K562 (cell line): Measurements from ENCODE around the gene KCNK1. TPM values are rescaled to one million over a fixed set of nuclear protein-coding genes. Genes with fewer than 3 reads are reported as not detected.

Source experiments
- ATAC-seq: fragments of 200-7000 bp; cut with Tn5 transposase; 3 replicates; pipeline ENCODE4 v1.9.1; 2020; ENCODE audit warnings: moderate library complexity
- BruUV-seq: library from RNA; stranded (reverse); fragments of 400-500 nt; replicated peaks from 2 replicates; lab custom pipeline; 2021; lab: Mats Ljungman, UMichigan
- CTCF ChIA-PET: fragments of 300-600 bp; formaldehyde crosslinking; extraction: SDS; loops from one replicate; lab custom pipeline; 2021; ENCODE audit warnings: low intra/inter-chr PET ratio; lab: Yijun Ruan, JAX
- POLR2A ChIA-PET: fragments of 300-600, 350-650 bp; sonication (Branson Sonifier 250); formaldehyde crosslinking; extraction: SDS; loops from one replicate; lab custom pipeline; 2021; ENCODE audit warnings: antibody characterized with exemption, inconsistent platforms; lab: Yijun Ruan, JAX
- DNase-seq, 4 experiments: peaks; one replicate each; pipeline versions ENCODE4 v3.0.0 to v3.0.0-alpha.2; 2011 to 2018; ENCODE audit warnings: low spot score in 3 of 4, mixed read lengths in 3 of 4; ENCODE audit errors: extremely low read depth in 1 of 4
- FAIRE-seq: peaks from 2 replicates; lab custom pipeline; 2011; peaks lifted over from hg19 to GRCh38; lab: Jason Lieb, UNC
- H2AFZ ChIP-seq: 2 replicates; pipeline ENCODE4 v1.6.0; 2011; ENCODE audit warnings: low read depth, low read length, control low read depth, inconsistent platforms
- H3K27ac ChIP-seq: fragments of 200-600 bp; 3 replicates; pipeline ENCODE4 v1.8.0; 2011; ENCODE audit warnings: low read depth, mild to moderate bottlenecking, control low read depth, inconsistent platforms, low read length, moderate library complexity, mixed read lengths; ENCODE audit errors: extremely low read depth
- H3K27me3 ChIP-seq, 2 experiments: fragments of 300-600 bp in 1 of 2; 2 replicates in 1 of 2; 3 replicates in 1 of 2; pipeline versions ENCODE4 v1.6.0 to v1.8.0; 2011; ENCODE audit warnings: inconsistent platforms in 2 of 2, low read length in 2 of 2, mild to moderate bottlenecking in 1 of 2, mixed read lengths in 1 of 2, moderate library complexity in 1 of 2; ENCODE audit not compliant: control insufficient read depth in 2 of 2, insufficient read depth in 2 of 2
- H3K36me3 ChIP-seq: fragments of 300-600 bp; 3 replicates; pipeline ENCODE4 v1.8.0; 2011; ENCODE audit warnings: mild to moderate bottlenecking, low read length, inconsistent platforms; ENCODE audit not compliant: control insufficient read depth, insufficient read depth
- H3K4me1 ChIP-seq, 2 experiments: fragments of 200-600 bp in 1 of 2; replicated peaks in 1 of 2; 2 replicates in 1 of 2; 3 replicates in 1 of 2; pipeline versions ENCODE4 v1.5.1 to v1.8.0; 2011; ENCODE audit warnings: inconsistent platforms in 2 of 2, low read length in 2 of 2, mild to moderate bottlenecking in 1 of 2, mixed read lengths in 1 of 2, moderate library complexity in 1 of 2; ENCODE audit not compliant: control insufficient read depth in 2 of 2, insufficient read depth in 2 of 2
- H3K4me2 ChIP-seq: 2 replicates; pipeline ENCODE4 v1.6.1; 2011; ENCODE audit warnings: low read length, control low read depth, inconsistent platforms, mixed read lengths; ENCODE audit not compliant: insufficient read depth
- H3K4me3 ChIP-seq: fragments of 200-600 bp; sonication (generic), shearing (Covaris generic); 2 replicates; pipeline ENCODE4 v1.5.1; 2016; ENCODE audit warnings: control low read depth, inconsistent platforms
- H3K79me2 ChIP-seq: fragments of 200-600 bp; 3 replicates; pipeline ENCODE4 v1.8.0; 2011; ENCODE audit warnings: low read length, inconsistent platforms; ENCODE audit not compliant: control insufficient read depth, insufficient read depth
- H3K9ac ChIP-seq, 2 experiments: 2 replicates each; pipeline versions ENCODE4 v1.6.0 to v1.6.1; 2011; ENCODE audit warnings: low read depth in 2 of 2, low read length in 2 of 2, control low read depth in 1 of 2, inconsistent platforms in 1 of 2, mild to moderate bottlenecking in 1 of 2, mixed read lengths in 1 of 2; ENCODE audit not compliant: insufficient read depth in 1 of 2
- H3K9me1 ChIP-seq: one replicate; pipeline ENCODE4 v1.6.0; 2011; ENCODE audit warnings: inconsistent platforms, mild to moderate bottlenecking, low read length, moderate library complexity; ENCODE audit not compliant: control insufficient read depth, insufficient read depth
- H3K9me3 ChIP-seq: replicated peaks from 2 replicates; pipeline ENCODE4 v1.5.1; 2011; ENCODE audit warnings: low read depth, low read length, inconsistent platforms; ENCODE audit not compliant: control insufficient read depth, insufficient read depth
- H4K20me1 ChIP-seq: replicated peaks from 2 replicates; pipeline ENCODE4 v1.6.1; 2011; ENCODE audit warnings: low read length, inconsistent platforms, mixed read lengths; ENCODE audit not compliant: control insufficient read depth, insufficient read depth
- BRF2 ChIP-seq: IDR thresholded peaks from 3 replicates; pipeline ENCODE4 v1.6.1; 2011; ENCODE audit warnings: borderline replicate concordance, mild to moderate bottlenecking; ENCODE audit not compliant: insufficient read length, insufficient read depth
- C11orf30 ChIP-seq: fragments of 450-650 bp; IDR thresholded peaks from 2 replicates; pipeline ENCODE4 v1.6.1; 2016; ENCODE audit warnings: low read depth, mild to moderate bottlenecking
- E2F3 ChIP-seq: fragments of 250-450 bp; sonication (Bioruptor Pico); IDR thresholded peaks from 2 replicates; pipeline ENCODE4 v1.4.0; 2020; ENCODE audit warnings: mild to moderate bottlenecking
- FOXK2 ChIP-seq, 2 experiments: fragments of 450-650 bp; IDR thresholded peaks in 1 of 2; conservative IDR thresholded peaks in 1 of 2; 2 replicates each; pipeline ENCODE4 v1.6.1; 2016; ENCODE audit warnings: low read depth in 2 of 2, mild to moderate bottlenecking in 1 of 2
- MEF2D ChIP-seq: conservative IDR thresholded peaks from 2 replicates; pipeline ENCODE4 v1.6.1; 2016; ENCODE audit warnings: low read depth, missing genetic modification characterization, missing compliant biosample characterization
- NBN ChIP-seq: fragments of 450-650 bp; IDR thresholded peaks from 2 replicates; pipeline ENCODE4 v1.6.1; 2016; ENCODE audit warnings: low read depth, mild to moderate bottlenecking
- SMARCE1 ChIP-seq: fragments of 450-650 bp; IDR thresholded peaks from 2 replicates; pipeline ENCODE4 v1.7.1; 2016; ENCODE audit warnings: mild to moderate bottlenecking
- YY1 ChIP-seq, 3 experiments: IDR thresholded peaks; 2 replicates each; pipeline ENCODE4 v1.6.1; 2011; ENCODE audit warnings: low read length in 2 of 3, mild to moderate bottlenecking in 2 of 3, moderate library complexity in 2 of 3, borderline replicate concordance in 1 of 3, control low read depth in 1 of 3, low read depth in 1 of 3; ENCODE audit not compliant: insufficient read depth in 3 of 3, insufficient replicate concordance in 2 of 3, control insufficient read depth in 1 of 3, insufficient read length in 1 of 3; ENCODE audit errors: extremely low read depth in 1 of 3
- ZNF133 ChIP-seq: fragments of 250-450 bp; sonication (Bioruptor Pico); IDR thresholded peaks from 2 replicates; pipeline ENCODE4 v1.4.0; 2020; ENCODE audit warnings: mild to moderate bottlenecking
- WGBS: fragments of 100-300 bp; shearing (Covaris generic); methylation state at CpG from one replicate; pipeline ENCODE4 v1.1.6; 2016; ENCODE audit warnings: low coverage, mixed read lengths; ENCODE audit not compliant: insufficient coverage; ENCODE audit errors: missing lambda C conversion rate; 5-methylcytosine and 5-hydroxymethylcytosine counted together
- in situ Hi-C: fragments of 300-500 bp; cut with MboI; formaldehyde crosslinking; loops from 4 replicates; pipeline ENCODE4 v1.15.0; 2018; ENCODE audit warnings: inconsistent platforms, mixed read lengths
- intact Hi-C: fragments of 100-400 bp; cut with micrococcal nuclease; formaldehyde crosslinking; loops from 2 replicates; pipeline ENCODE4 v1.14.2; 2022
- polyA plus RNA-seq, 8 experiments: library from polyadenylated mRNA; depleted of rRNA in 4 of 8; stranded (reverse) in 5 of 8; unstranded in 3 of 8; fragments of >200 nt; fragmentation: Nextera tagmentation in 2 of 8; fragmentation: Illumina TruSeq in 1 of 8; extraction: Ambion mirVana in 2 of 8; extraction: Trizol in 1 of 8; gene quantifications; 2 replicates each; pipeline versions ENCODE4 v1.2.1 to v1.2.3, GENCODE V29; 2011 to 2014; ENCODE audit warnings: inconsistent platforms in 1 of 8, missing spikeins in 1 of 8
- total RNA-seq, 7 experiments: library from RNA; depleted of rRNA in 6 of 7; stranded (reverse); fragments of >200 nt in 6 of 7; fragmentation: Illumina TruSeq in 2 of 7; extraction: Trizol in 2 of 7; gene quantifications; 2 replicates each; pipeline versions ENCODE4 v1.2.1 to v1.2.3, GENCODE V29; 2011 to 2021; ENCODE audit warnings: low replicate concordance in 1 of 7
- TF ChIP-seq, protein P1 (sequence below): fragments of 450-650 bp; IDR thresholded peaks from 2 replicates; pipeline ENCODE4 v1.6.1; 2016; ENCODE audit warnings: low read depth

The KCNK1 gene
- total and polyA plus RNA-seq, 9 of the 15 experiments (the other 6 are each of a cell fraction or from before 2014, with no cell fraction given), result 3.1 to 22.7 (median 6.0) TPM

- H3K36me3 ChIP-seq, result no peaks in the 10 kb centered on the region
- peak overlapping the region; percentile 8 to 35; a peak in 2 of 4 replicates for H3K9ac ChIP-seq
- DNase-seq, result no peak
- no TSS peak for BruUV-seq
- CTCF ChIA-PET, result interaction anchor here (0.6 kb wide), 1 partner anchor 34 kb away, joined by 3 read pairs; no protein-coding TSS in a partner anchor
- H3K4me1 ChIP-seq, result peaks cover 7 to 45% of the 10 kb centered on the region in 2 experiments; a peak in 4 of 5 replicates
- POLR2A ChIA-PET, result interaction anchor here (0.8 kb wide), 1 partner anchor 58 kb away, joined by 3 read pairs; no protein-coding TSS in a partner anchor
- FAIRE-seq, result no peak
- peak overlapping the region; percentile 62 for H3K4me2 ChIP-seq
- H2AFZ ChIP-seq, result peak overlapping the region; percentile 75
- no peak; the same call in 1 of the 3 replicates for ATAC-seq
- peaks cover 13% of the 10 kb centered on the region for H3K9me3 ChIP-seq
- H3K27me3 ChIP-seq, result no peaks in the 10 kb centered on the region
- H3K4me3 ChIP-seq, result no peak overlapping the region
- H3K79me2 ChIP-seq, result no peaks in the 10 kb centered on the region
- WGBS, result 51% methylated on average over 6 of the region's 6 CpGs
- intact Hi-C loops (loop anchor here (1.0 to 10.0 kb wide), 4 partner anchors 40 to 197 kb away; partner anchors contain the start of gene SLC35F3), in situ Hi-C loops (no loop called here)
- H3K27ac ChIP-seq, result peak overlapping the region; percentile 73
- H4K20me1 ChIP-seq, result no peaks in the 10 kb centered on the region
- H3K9me1 ChIP-seq, result no peaks in the 10 kb centered on the region
- TF ChIP-seq, protein P1, sequence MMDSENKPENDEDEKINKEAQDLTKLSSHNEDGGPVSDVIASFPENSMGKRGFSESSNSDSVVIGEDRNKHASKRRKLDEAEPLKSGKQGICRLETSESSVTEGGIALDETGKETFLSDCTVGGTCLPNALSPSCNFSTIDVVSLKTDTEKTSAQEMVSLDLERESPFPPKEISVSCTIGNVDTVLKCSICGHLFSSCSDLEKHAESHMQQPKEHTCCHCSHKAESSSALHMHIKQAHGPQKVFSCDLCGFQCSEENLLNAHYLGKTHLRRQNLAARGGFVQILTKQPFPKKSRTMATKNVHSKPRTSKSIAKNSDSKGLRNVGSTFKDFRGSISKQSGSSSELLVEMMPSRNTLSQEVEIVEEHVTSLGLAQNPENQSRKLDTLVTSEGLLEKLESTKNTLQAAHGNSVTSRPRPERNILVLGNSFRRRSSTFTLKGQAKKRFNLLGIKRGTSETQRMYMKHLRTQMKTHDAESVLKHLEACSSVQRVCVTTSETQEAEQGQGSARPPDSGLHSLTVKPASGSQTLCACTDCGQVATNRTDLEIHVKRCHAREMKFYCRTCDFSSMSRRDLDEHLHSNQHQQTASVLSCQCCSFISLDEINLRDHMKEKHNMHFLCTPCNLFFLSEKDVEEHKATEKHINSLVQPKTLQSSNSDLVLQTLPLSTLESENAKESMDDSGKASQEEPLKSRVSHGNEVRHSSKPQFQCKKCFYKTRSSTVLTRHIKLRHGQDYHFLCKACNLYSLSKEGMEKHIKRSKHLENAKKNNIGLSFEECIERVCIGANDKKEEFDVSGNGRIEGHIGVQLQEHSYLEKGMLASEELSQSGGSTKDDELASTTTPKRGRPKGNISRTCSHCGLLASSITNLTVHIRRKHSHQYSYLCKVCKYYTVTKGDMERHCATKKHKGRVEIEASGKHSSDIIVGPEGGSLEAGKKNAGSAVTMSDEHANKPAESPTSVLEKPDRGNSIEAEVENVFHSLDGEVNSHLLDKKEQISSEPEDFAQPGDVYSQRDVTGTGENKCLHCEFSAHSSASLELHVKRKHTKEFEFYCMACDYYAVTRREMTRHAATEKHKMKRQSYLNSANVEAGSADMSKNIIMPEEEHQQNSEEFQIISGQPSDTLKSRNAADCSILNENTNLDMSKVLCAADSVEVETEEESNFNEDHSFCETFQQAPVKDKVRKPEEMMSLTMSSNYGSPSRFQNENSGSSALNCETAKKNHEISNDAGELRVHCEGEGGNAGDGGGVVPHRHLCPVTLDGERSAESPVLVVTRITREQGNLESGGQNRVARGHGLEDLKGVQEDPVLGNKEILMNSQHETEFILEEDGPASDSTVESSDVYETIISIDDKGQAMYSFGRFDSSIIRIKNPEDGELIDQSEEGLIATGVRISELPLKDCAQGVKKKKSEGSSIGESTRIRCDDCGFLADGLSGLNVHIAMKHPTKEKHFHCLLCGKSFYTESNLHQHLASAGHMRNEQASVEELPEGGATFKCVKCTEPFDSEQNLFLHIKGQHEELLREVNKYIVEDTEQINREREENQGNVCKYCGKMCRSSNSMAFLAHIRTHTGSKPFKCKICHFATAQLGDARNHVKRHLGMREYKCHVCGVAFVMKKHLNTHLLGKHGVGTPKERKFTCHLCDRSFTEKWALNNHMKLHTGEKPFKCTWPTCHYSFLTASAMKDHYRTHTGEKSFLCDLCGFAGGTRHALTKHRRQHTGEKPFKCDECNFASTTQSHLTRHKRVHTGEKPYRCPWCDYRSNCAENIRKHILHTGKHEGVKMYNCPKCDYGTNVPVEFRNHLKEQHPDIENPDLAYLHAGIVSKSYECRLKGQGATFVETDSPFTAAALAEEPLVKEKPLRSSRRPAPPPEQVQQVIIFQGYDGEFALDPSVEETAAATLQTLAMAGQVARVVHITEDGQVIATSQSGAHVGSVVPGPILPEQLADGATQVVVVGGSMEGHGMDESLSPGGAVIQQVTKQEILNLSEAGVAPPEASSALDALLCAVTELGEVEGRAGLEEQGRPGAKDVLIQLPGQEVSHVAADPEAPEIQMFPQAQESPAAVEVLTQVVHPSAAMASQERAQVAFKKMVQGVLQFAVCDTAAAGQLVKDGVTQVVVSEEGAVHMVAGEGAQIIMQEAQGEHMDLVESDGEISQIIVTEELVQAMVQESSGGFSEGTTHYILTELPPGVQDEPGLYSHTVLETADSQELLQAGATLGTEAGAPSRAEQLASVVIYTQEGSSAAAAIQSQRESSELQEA, result no peak
- TF ChIP-seq FOXK2 (conservative IDR thresholded peaks at IDR 0.05 in 1 of 2, IDR thresholded peaks at IDR 0.05 in 1 of 2; ENCODE audit: low read depth in 2 of 2) (no peak), E2F3 (no peak), MEF2D (tag) (no peak), NBN (no peak), SMARCE1 (0 out of 2 replicates have a peak, but pooled peaks have one; percentile 7), C11orf30 (no peak), BRF2 (no peak), ZNF133 (CRISPR knock-in tag) (no peak), YY1 (IDR thresholded peaks at IDR 0.05; ENCODE audit: borderline replicate concordance in 1 of 3, control insufficient read depth in 1 of 3, extremely low read depth in 1 of 3, insufficient read depth in 3 of 3, insufficient read length in 1 of 3, insufficient replicate concordance in 2 of 3, low read depth in 1 of 3, low read length in 2 of 3) (peak in 1 of 3 experiments; percentile 16)
Measured at GRCh38 chr1:233707880-233708815, 94.2 kb downstream of the KCNK1 start.
